ENCODE data around the gene MUC6. TPM values are rescaled to one million over a fixed set of nuclear protein-coding genes. Genes with fewer than 3 reads are reported as not detected.
A peak's percentile ranks its signal among the peaks of the same experiment; 100 is the strongest.
"Not testable (repeated sequence)": the region's sequence is repeated elsewhere in the genome, so short reads cannot be mapped to it uniquely, and the experiment has no call there.

Gene MUC6
- total RNA-seq, 4 donors from 2014 or later = under 0.01 to 2.7 (median under 0.01) TPM; not detected in 1

DNA sequence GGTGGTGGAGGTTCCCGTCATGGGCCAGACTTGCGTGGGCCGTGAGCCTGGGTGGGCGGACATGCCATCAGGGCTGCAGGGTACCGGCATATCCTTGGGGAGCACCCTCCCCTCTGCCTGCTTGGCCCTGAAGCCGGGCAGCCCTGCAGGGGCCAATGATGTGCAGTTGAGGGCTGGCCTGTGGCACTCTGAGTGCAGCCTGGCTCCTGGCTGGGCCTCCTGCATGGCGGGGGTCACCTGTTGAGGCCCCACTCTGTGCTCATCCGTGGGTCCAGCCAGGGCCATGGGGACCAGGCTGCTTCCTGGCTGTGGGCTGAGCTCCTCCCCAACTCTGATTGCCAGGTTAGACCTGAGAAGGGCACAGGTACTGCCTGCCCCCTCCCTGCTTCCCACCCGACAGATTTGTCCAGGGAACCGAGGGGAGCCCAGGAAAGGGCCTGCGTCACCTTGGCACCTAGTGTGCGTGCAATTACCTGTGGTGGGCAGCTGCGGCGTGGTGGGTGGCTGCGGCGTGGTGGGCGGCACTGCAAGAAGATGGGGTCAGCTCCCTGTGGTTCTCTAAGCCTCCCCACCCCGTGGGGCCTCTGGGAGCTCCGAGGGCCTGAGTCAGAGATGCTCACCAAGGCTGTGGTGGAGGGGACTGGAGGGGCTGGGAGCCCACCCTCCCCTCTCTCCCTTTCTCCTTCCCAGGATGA, 16.2 kb downstream of the MUC6 start:
- no peak for DNase-seq (ENCODE audit: low spot score in 2 of 2)
- Histone ChIP-seq H3K4me1 (no peaks in the 10 kb centered on the region), H3K36me3 (peaks cover 0 to 35% (median 0%) of the 10 kb centered on the region in 3 donors), H3K27me3 (no peaks in the 10 kb centered on the region), H3K4me3 (no peak overlapping the region), H3K27ac (no peak overlapping the region), H3K9me3 (no peaks in the 10 kb centered on the region)
- 83% methylated on average over 8 to 9 of the region's 19 CpGs for WGBS, 2 donors
- TF ChIP-seq POLR2A (IDR thresholded peaks at IDR 0.05) = no peak
- TF ChIP-seq, protein P1, sequence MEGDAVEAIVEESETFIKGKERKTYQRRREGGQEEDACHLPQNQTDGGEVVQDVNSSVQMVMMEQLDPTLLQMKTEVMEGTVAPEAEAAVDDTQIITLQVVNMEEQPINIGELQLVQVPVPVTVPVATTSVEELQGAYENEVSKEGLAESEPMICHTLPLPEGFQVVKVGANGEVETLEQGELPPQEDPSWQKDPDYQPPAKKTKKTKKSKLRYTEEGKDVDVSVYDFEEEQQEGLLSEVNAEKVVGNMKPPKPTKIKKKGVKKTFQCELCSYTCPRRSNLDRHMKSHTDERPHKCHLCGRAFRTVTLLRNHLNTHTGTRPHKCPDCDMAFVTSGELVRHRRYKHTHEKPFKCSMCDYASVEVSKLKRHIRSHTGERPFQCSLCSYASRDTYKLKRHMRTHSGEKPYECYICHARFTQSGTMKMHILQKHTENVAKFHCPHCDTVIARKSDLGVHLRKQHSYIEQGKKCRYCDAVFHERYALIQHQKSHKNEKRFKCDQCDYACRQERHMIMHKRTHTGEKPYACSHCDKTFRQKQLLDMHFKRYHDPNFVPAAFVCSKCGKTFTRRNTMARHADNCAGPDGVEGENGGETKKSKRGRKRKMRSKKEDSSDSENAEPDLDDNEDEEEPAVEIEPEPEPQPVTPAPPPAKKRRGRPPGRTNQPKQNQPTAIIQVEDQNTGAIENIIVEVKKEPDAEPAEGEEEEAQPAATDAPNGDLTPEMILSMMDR (IDR thresholded peaks at IDR 0.05) = no peak
- no peak for TF ChIP-seq EP300 (IDR thresholded peaks at IDR 0.05)

DNA sequence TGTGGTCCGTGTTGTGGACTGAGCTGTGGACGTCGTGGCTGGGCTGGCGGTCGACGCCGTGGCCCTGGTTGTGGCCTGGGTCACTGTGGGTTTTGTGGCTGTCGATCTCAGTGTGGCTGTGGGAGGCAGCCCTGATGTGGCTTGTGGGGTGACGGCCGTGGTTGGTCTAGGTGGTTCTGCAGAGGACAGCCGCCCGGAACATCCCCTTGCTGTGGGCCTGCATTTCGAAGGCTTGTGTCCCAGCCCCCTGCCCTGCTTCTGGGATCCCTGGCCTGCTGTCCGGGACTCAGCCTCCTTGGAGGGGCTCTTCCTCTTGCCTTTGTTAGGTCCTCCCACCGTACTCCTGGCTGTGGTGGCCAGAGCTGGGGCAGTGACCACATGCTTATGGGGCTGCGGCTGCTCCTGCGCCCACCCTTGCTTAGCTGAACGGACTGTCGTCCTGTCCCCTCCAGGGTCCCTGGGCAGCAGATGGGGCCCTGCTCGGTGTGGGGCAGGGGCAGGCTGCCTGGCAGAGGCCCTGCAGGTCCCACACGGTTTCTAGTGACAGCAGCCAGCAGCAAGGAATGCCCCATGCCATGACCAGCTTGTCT, 17.1 kb downstream of the MUC6 start:
- Histone ChIP-seq H3K4me1 (no peaks in the 10 kb centered on the region), H3K36me3 (peaks cover 0 to 33% (median 0%) of the 10 kb centered on the region in 3 donors), H3K9me3 (no peaks in the 10 kb centered on the region), H3K4me3 (no peak overlapping the region), H3K27me3 (no peaks in the 10 kb centered on the region), H3K27ac (no peak overlapping the region)
- TF ChIP-seq EP300 (IDR thresholded peaks at IDR 0.05) (no peak), POLR2A (IDR thresholded peaks at IDR 0.05) (no peak)
- TF ChIP-seq, protein P1 (IDR thresholded peaks at IDR 0.05) = no peak
- WGBS, 2 donors = 73 to 85% methylated on average over 14 to 17 of the region's 21 CpGs
- no peak for DNase-seq (ENCODE audit: low spot score in 2 of 2)

DNA sequence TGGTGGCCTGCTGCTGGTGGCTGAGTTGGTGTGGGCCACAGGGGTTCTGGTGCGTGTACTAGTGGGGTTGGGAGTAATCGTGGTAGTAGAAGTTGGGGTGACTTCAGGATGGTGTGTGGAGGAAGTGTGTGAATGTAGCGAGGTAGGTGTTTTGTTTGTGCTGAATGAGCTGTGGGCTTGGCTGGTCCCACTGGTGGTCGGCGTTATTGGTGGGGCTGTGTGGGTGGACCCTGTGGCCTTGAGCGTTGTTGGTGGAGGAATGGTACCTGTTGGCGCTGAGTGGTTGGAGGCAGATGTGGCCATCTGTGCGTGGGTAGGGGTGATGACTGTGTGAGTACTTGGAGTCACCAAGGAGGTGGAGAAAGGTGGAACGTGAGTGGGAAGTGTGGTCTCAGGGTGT, 18.4 kb downstream of the MUC6 start:
- H3K27me3 ChIP-seq = no peaks in the 10 kb centered on the region
- no peaks in the 10 kb centered on the region for H3K9me3 ChIP-seq
- no peak overlapping the region for H3K27ac ChIP-seq
- DNase-seq (ENCODE audit: low spot score in 2 of 2) = no peak
- peaks cover 0 to 33% (median 0%) of the 10 kb centered on the region in 3 donors for H3K36me3 ChIP-seq
- 83 to 87% methylated on average over 9 of the region's 9 CpGs for WGBS, 2 donors
- TF ChIP-seq POLR2A (IDR thresholded peaks at IDR 0.05) (no peak), EP300 (IDR thresholded peaks at IDR 0.05) (no peak)
- TF ChIP-seq, protein P1 (IDR thresholded peaks at IDR 0.05) = no peak
- H3K4me1 ChIP-seq = no peaks in the 10 kb centered on the region
- H3K4me3 ChIP-seq = no peak overlapping the region

DNA sequence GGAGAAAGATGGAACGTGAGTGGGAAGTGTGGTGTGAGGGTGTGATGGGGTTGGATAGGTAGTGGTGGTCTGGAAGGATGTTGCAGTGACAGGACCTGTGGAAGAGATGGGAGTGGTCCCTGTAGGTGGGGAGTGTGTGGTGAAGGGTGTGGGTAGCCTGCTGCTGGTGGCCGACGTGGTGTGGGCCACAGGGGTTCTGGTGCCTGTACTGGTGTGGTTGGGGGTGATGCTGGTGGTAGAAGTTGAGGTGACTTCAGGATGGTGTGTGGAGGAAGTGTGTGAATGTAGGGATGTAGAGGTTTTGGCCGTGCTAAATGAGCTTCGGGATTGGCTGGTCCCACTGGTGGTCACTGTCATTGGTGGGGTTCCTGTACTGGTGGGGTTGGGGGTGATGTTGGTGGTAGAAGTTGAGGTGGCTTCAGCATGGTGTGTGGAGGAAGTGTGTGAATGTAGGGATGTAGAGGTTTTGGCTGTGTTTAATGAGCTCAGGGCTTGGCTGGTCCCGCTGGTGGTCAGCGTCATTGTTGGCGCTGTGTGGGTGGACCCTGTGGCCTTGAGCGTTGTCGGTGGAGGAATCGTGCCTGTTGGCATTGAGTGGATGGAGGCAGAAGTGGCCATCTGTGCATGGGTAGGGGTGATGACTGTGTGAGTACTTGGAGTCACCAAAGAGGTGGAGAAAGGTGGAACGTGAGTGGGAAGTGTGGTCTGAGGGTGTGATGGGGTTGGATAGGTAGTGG, 19.1 kb downstream of the MUC6 start:
- Histone ChIP-seq H3K4me3 (no peak overlapping the region), H3K27me3 (no peaks in the 10 kb centered on the region), H3K4me1 (no peaks in the 10 kb centered on the region), H3K36me3 (peaks cover 0 to 39% (median 0%) of the 10 kb centered on the region in 3 donors), H3K27ac (no peak overlapping the region), H3K9me3 (no peaks in the 10 kb centered on the region)
- peak in 1 of 2 donors; percentile 23 for DNase-seq (ENCODE audit: low spot score in 2 of 2)
- TF ChIP-seq POLR2A (IDR thresholded peaks at IDR 0.05) (no peak), EP300 (IDR thresholded peaks at IDR 0.05) (no peak)
- TF ChIP-seq, protein P1 (IDR thresholded peaks at IDR 0.05) = no peak
- WGBS, 2 donors = 79 to 81% methylated on average over 12 of the region's 12 CpGs

DNA sequence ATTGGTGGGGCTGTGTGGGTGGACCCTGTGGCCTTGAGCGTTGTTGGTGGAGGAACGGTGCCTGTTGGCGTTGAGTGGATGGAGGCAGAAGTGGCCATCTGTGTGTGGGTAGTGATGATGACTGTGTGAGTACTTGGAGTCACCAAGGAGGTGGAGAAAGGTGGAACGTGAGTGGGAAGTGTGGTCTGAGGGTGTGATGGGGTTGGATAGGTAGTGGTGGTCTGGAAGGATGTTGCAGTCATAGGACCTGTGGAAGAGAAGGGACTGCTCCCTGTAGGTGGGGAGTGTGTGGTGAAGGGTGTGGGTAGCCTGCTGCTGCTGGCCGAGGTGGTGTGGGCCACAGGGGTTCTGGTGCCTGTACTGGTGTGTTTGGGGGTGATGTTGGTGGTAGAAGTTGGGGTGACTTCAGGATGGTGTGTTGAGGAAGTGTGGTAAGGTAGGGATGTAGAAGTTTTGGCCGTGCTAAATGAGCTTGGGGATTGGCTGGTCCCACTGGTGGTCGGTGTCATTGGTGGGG, 19.9 kb downstream of the MUC6 start:
- WGBS, 2 donors = 62 to 66% methylated on average over 7 of the region's 7 CpGs
- H3K4me3 ChIP-seq; H3K27me3 ChIP-seq; H3K4me1 ChIP-seq; H3K27ac ChIP-seq; H3K9me3 ChIP-seq; DNase-seq (ENCODE audit: low spot score in 2 of 2): not testable (repeated sequence)
- peaks cover 0 to 47% (median 0%) of the 10 kb centered on the region in 3 donors for H3K36me3 ChIP-seq
